ENCODE data around the gene MIP.

The MIP gene

GRCh38 chr12:56413392-56413791, 41.1 kb downstream of the MIP start:
- no peaks in the 10 kb centered on the region for H3K27me3 ChIP-seq (ENCODE audit: control insufficient read depth, low read length)
- H3F3A ChIP-seq (ENCODE audit: control insufficient read depth, insufficient read depth), result no peaks in the 10 kb centered on the region
- H3K4me2 ChIP-seq (ENCODE audit: low read length), result no peak overlapping the region
- H3K4me1 ChIP-seq (ENCODE audit: control insufficient read depth, low read length), result no peaks in the 10 kb centered on the region
- H3K79me2 ChIP-seq (ENCODE audit: control insufficient read depth, low read length), result no peaks in the 10 kb centered on the region
- H4K20me1 ChIP-seq (ENCODE audit: control insufficient read depth, insufficient read depth, low read depth, low read length), result no peaks in the 10 kb centered on the region
- no peak for TF ChIP-seq CTCF (IDR thresholded peaks at IDR 0.05; ENCODE audit: low read depth, low read length, poor library complexity, severe bottlenecking)
- TF ChIP-seq EZH2phosphoT487 (IDR thresholded peaks at IDR 0.05; ENCODE audit: borderline replicate concordance, low read length), result no peak
- no peaks in the 10 kb centered on the region for H3K9me2 ChIP-seq (replicated peaks; ENCODE audit: control insufficient read depth, low read length)
- H3K27ac ChIP-seq (ENCODE audit: low read depth, low read length), result no peak overlapping the region
- H3K9me3 ChIP-seq (ENCODE audit: control insufficient read depth, insufficient read depth, low read length), result no peaks in the 10 kb centered on the region
- no peak overlapping the region for H3K4me3 ChIP-seq (ENCODE audit: low read length)
- peaks cover 44% of the 10 kb centered on the region for H3K36me3 ChIP-seq (ENCODE audit: control insufficient read depth, low read length)

GRCh38 chr12:56411781-56412639, 42.4 kb downstream of the MIP start:
- Histone ChIP-seq H3K9me2 (replicated peaks; ENCODE audit: control insufficient read depth, low read length) (no peaks in the 10 kb centered on the region), H3K4me1 (ENCODE audit: control insufficient read depth, low read length) (no peaks in the 10 kb centered on the region), H3K79me2 (ENCODE audit: control insufficient read depth, low read length) (no peaks in the 10 kb centered on the region), H3K36me3 (ENCODE audit: control insufficient read depth, low read length) (peaks cover 31% of the 10 kb centered on the region), H3K4me3 (ENCODE audit: low read length) (no peak overlapping the region), H4K20me1 (ENCODE audit: control insufficient read depth, insufficient read depth, low read depth, low read length) (no peaks in the 10 kb centered on the region), H3K9me3 (ENCODE audit: control insufficient read depth, insufficient read depth, low read length) (no peaks in the 10 kb centered on the region), H3K4me2 (ENCODE audit: low read length) (no peak overlapping the region), H3K27ac (ENCODE audit: low read depth, low read length) (no peak overlapping the region), H3K27me3 (ENCODE audit: control insufficient read depth, low read length) (no peaks in the 10 kb centered on the region), H3F3A (ENCODE audit: control insufficient read depth, insufficient read depth) (no peaks in the 10 kb centered on the region)
- TF ChIP-seq CTCF (IDR thresholded peaks at IDR 0.05; ENCODE audit: low read depth, low read length, poor library complexity, severe bottlenecking) (no peak), EZH2phosphoT487 (IDR thresholded peaks at IDR 0.05; ENCODE audit: borderline replicate concordance, low read length) (no peak)

GRCh38 chr12:56410768-56411167, 43.7 kb downstream of the MIP start:
- H3K4me1 ChIP-seq (ENCODE audit: control insufficient read depth, low read length), result no peaks in the 10 kb centered on the region
- no peaks in the 10 kb centered on the region for H3K79me2 ChIP-seq (ENCODE audit: control insufficient read depth, low read length)
- TF ChIP-seq EZH2phosphoT487 (IDR thresholded peaks at IDR 0.05; ENCODE audit: borderline replicate concordance, low read length), result no peak
- no peak for TF ChIP-seq CTCF (IDR thresholded peaks at IDR 0.05; ENCODE audit: low read depth, low read length, poor library complexity, severe bottlenecking)
- no peak overlapping the region for H3K27ac ChIP-seq (ENCODE audit: low read depth, low read length)
- H3F3A ChIP-seq (ENCODE audit: control insufficient read depth, insufficient read depth), result no peaks in the 10 kb centered on the region
- no peaks in the 10 kb centered on the region for H3K9me2 ChIP-seq (replicated peaks; ENCODE audit: control insufficient read depth, low read length)
- no peaks in the 10 kb centered on the region for H3K27me3 ChIP-seq (ENCODE audit: control insufficient read depth, low read length)
- H3K4me2 ChIP-seq (ENCODE audit: low read length), result no peak overlapping the region
- H3K4me3 ChIP-seq (ENCODE audit: low read length), result no peak overlapping the region
- H3K9me3 ChIP-seq (ENCODE audit: control insufficient read depth, insufficient read depth, low read length), result no peaks in the 10 kb centered on the region
- H3K36me3 ChIP-seq (ENCODE audit: control insufficient read depth, low read length), result peaks cover 19% of the 10 kb centered on the region
- H4K20me1 ChIP-seq (ENCODE audit: control insufficient read depth, insufficient read depth, low read depth, low read length), result no peaks in the 10 kb centered on the region
